SK-N-MC (cell line): ENCODE measurements around the gene OR8H2.

Source experiments
- FOXP2 ChIP-seq: optimal IDR thresholded peaks from 2 replicates; pipeline ENCODE3; 2011; ENCODE audit warnings: mild to moderate bottlenecking, moderate library complexity; ENCODE audit not compliant: insufficient read depth; ENCODE audit errors: extremely low read length, control extremely low read depth
- POLR2AphosphoS5 ChIP-seq: IDR thresholded peaks from 2 replicates; pipeline ENCODE4 v1.6.1; 2012; ENCODE audit warnings: mild to moderate bottlenecking, low read depth, low read length, borderline replicate concordance

- no peak for TF ChIP-seq FOXP2
- no peak for TF ChIP-seq POLR2AphosphoS5
Observed at GRCh38 chr11:56093008-56093407, 10.5 kb upstream of the OR8H2 start, which contains the start of gene OR8I2.
